ENCODE measurements around the gene CDH5.

Gene CDH5

DNA sequence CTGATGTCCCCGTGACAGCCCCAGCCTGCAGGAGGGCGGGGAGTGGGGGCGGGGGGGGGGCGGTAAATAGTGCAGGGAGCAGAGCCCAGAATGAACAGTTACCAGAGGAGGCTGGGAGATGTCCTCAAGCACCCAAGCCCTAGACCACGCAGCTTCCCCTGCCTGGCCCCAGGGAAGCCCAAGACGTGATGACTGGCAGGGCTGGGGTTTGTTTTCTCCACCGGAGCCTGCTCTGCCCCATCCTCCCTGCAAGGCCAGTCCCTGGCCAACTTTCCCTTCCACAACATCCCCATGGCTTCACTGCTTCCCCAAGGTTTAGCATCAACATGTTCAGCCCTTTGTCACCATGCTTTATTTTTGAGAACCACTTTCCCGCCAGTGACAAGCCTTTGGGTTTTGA lies 59.2 kb downstream of the CDH5 start:
- H3K27ac ChIP-seq: no peak overlapping the region
- no peak for TF ChIP-seq ZFX (IDR thresholded peaks at IDR 0.05)
- TF ChIP-seq, protein P1, sequence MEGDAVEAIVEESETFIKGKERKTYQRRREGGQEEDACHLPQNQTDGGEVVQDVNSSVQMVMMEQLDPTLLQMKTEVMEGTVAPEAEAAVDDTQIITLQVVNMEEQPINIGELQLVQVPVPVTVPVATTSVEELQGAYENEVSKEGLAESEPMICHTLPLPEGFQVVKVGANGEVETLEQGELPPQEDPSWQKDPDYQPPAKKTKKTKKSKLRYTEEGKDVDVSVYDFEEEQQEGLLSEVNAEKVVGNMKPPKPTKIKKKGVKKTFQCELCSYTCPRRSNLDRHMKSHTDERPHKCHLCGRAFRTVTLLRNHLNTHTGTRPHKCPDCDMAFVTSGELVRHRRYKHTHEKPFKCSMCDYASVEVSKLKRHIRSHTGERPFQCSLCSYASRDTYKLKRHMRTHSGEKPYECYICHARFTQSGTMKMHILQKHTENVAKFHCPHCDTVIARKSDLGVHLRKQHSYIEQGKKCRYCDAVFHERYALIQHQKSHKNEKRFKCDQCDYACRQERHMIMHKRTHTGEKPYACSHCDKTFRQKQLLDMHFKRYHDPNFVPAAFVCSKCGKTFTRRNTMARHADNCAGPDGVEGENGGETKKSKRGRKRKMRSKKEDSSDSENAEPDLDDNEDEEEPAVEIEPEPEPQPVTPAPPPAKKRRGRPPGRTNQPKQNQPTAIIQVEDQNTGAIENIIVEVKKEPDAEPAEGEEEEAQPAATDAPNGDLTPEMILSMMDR (conservative IDR thresholded peaks at IDR 0.05): no peak

- TF ChIP-seq, protein P1 (conservative IDR thresholded peaks at IDR 0.05): no peak
- TF ChIP-seq ZFX (IDR thresholded peaks at IDR 0.05): no peak
- no peak overlapping the region; the same call in 1 of the 2 replicates for H3K27ac ChIP-seq
Measured at GRCh38 chr16:66426112-66427035, 59.9 kb downstream of the CDH5 start.

GRCh38 chr16:66427036-66427860 lies 60.8 kb downstream of the CDH5 start, which contains the start of gene BEAN1:
TSS of gene BEAN1 (plus strand) at chr16:66427295. CDS start at chr16:66437677, 10,382 bp downstream.
- TF ChIP-seq, protein P1 (conservative IDR thresholded peaks at IDR 0.05): no peak
- no peak for TF ChIP-seq ZFX (IDR thresholded peaks at IDR 0.05)
- H3K27ac ChIP-seq: no peak within 1 kb of the TSS; the same call in 1 of the 2 replicates

GRCh38 chr16:66427871-66428681 lies 61.6 kb downstream of the CDH5 start:
- no peak overlapping the region for H3K27ac ChIP-seq
- no peak for TF ChIP-seq ZFX (IDR thresholded peaks at IDR 0.05)
- TF ChIP-seq, protein P1 (conservative IDR thresholded peaks at IDR 0.05): no peak

- TF ChIP-seq ZFX (IDR thresholded peaks at IDR 0.05): no peak
- TF ChIP-seq, protein P1 (conservative IDR thresholded peaks at IDR 0.05): no peak
- no peak overlapping the region for H3K27ac ChIP-seq
Measured at GRCh38 chr16:66428682-66429251, 62.3 kb downstream of the CDH5 start.

GRCh38 chr16:66429290-66429962 lies 62.9 kb downstream of the CDH5 start:
- no peak overlapping the region for H3K27ac ChIP-seq
- TF ChIP-seq ZFX (IDR thresholded peaks at IDR 0.05): no peak
- TF ChIP-seq, protein P1 (conservative IDR thresholded peaks at IDR 0.05): no peak
